Measurements from ENCODE around the gene OR4D6. TPM values are rescaled to one million over a fixed set of nuclear protein-coding genes. Genes with fewer than 3 reads are reported as not detected.

The OR4D6 gene
- total RNA-seq (2021) (not detected in 3 replicates), Bru-seq, nascent RNA (not detected)
- long read RNA-seq, experiment 1 = 0 reads
- long read RNA-seq, experiment 2 = 0 reads
- long read RNA-seq, experiment 3 = 0 reads

DNA sequence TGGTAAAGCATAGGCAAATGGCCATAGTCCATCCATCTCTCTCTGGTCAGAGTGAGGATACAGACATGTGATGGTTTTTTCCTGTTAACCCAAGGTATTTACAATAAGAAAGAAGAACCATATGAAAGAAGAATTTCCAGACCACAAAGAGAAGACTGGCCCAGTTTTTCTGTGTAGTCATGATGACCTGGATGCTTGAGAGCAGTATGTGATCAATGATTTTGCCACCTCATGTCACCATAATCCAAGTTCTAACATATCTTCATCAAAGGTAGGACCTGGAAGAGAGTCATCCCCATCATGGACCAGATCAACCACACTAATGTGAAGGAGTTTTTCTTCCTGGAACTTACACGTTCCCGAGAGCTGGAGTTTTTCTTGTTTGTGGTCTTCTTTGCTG, at the start of gene OR4D6:
TSS of gene OR4D6 (plus strand) at position 301 of the 400 bp plus-strand sequence. CDS start at position 301, 0 bp downstream.
- ATAC-seq = no peak
- Mint-ChIP-seq H3K27me3 (ENCODE audit: low read depth) (no peaks in the 10 kb centered on the region), H3K4me3 (no peak within 1 kb of the TSS), H3K9me3 (peaks cover 13% of the 10 kb centered on the region), H3K36me3 (no peaks in the 10 kb centered on the region), H3K4me1 (peaks cover 8% of the 10 kb centered on the region), H3K27ac (no peak within 1 kb of the TSS)
- CTCF ChIA-PET = no interaction called here
- TF ChIP-seq GRHL2 (CRISPR knock-in tag; IDR thresholded peaks at IDR 0.05; ENCODE audit: insufficient replicate concordance, severe bottlenecking) = no peak
- no peak for TF ChIP-seq PRRX2 (CRISPR knock-in tag; IDR thresholded peaks at IDR 0.05)
- TF ChIP-seq NR3C1 (CRISPR knock-in tag; conservative IDR thresholded peaks at IDR 0.05; ENCODE audit: low read depth) = no peak
- TF ChIP-seq, protein P1, sequence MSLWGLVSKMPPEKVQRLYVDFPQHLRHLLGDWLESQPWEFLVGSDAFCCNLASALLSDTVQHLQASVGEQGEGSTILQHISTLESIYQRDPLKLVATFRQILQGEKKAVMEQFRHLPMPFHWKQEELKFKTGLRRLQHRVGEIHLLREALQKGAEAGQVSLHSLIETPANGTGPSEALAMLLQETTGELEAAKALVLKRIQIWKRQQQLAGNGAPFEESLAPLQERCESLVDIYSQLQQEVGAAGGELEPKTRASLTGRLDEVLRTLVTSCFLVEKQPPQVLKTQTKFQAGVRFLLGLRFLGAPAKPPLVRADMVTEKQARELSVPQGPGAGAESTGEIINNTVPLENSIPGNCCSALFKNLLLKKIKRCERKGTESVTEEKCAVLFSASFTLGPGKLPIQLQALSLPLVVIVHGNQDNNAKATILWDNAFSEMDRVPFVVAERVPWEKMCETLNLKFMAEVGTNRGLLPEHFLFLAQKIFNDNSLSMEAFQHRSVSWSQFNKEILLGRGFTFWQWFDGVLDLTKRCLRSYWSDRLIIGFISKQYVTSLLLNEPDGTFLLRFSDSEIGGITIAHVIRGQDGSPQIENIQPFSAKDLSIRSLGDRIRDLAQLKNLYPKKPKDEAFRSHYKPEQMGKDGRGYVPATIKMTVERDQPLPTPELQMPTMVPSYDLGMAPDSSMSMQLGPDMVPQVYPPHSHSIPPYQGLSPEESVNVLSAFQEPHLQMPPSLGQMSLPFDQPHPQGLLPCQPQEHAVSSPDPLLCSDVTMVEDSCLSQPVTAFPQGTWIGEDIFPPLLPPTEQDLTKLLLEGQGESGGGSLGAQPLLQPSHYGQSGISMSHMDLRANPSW (CRISPR knock-in tag; conservative IDR thresholded peaks at IDR 0.05; ENCODE audit: low read depth) = no peak
- TF ChIP-seq, protein P2, sequence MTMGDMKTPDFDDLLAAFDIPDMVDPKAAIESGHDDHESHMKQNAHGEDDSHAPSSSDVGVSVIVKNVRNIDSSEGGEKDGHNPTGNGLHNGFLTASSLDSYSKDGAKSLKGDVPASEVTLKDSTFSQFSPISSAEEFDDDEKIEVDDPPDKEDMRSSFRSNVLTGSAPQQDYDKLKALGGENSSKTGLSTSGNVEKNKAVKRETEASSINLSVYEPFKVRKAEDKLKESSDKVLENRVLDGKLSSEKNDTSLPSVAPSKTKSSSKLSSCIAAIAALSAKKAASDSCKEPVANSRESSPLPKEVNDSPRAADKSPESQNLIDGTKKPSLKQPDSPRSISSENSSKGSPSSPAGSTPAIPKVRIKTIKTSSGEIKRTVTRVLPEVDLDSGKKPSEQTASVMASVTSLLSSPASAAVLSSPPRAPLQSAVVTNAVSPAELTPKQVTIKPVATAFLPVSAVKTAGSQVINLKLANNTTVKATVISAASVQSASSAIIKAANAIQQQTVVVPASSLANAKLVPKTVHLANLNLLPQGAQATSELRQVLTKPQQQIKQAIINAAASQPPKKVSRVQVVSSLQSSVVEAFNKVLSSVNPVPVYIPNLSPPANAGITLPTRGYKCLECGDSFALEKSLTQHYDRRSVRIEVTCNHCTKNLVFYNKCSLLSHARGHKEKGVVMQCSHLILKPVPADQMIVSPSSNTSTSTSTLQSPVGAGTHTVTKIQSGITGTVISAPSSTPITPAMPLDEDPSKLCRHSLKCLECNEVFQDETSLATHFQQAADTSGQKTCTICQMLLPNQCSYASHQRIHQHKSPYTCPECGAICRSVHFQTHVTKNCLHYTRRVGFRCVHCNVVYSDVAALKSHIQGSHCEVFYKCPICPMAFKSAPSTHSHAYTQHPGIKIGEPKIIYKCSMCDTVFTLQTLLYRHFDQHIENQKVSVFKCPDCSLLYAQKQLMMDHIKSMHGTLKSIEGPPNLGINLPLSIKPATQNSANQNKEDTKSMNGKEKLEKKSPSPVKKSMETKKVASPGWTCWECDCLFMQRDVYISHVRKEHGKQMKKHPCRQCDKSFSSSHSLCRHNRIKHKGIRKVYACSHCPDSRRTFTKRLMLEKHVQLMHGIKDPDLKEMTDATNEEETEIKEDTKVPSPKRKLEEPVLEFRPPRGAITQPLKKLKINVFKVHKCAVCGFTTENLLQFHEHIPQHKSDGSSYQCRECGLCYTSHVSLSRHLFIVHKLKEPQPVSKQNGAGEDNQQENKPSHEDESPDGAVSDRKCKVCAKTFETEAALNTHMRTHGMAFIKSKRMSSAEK (CRISPR knock-in tag; IDR thresholded peaks at IDR 0.05; ENCODE audit: borderline replicate concordance) = no peak
- no peak for TF ChIP-seq SOX15 (CRISPR knock-in tag; IDR thresholded peaks at IDR 0.05)
- no peak for TF ChIP-seq ZNF671 (CRISPR knock-in tag; IDR thresholded peaks at IDR 0.05)
- TF ChIP-seq ETV6 (CRISPR knock-in tag; IDR thresholded peaks at IDR 0.05) = no peak
- TF ChIP-seq, protein P3, sequence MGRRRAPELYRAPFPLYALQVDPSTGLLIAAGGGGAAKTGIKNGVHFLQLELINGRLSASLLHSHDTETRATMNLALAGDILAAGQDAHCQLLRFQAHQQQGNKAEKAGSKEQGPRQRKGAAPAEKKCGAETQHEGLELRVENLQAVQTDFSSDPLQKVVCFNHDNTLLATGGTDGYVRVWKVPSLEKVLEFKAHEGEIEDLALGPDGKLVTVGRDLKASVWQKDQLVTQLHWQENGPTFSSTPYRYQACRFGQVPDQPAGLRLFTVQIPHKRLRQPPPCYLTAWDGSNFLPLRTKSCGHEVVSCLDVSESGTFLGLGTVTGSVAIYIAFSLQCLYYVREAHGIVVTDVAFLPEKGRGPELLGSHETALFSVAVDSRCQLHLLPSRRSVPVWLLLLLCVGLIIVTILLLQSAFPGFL (CRISPR knock-in tag; IDR thresholded peaks at IDR 0.05; ENCODE audit: borderline replicate concordance) = no peak
- no peak for TF ChIP-seq CREB1 (CRISPR knock-in tag; IDR thresholded peaks at IDR 0.05)
- TF ChIP-seq ZNF138 (CRISPR knock-in tag; conservative IDR thresholded peaks at IDR 0.05) = no peak
- POLR2A ChIA-PET = no interaction called here
- no peak for DNase-seq (ENCODE audit: low spot score)

GRCh38 chr11:59413646-59414045, 43.1 kb upstream of the OR4D6 start:
- H3K27ac Mint-ChIP-seq = no peak overlapping the region
- DNase-seq (ENCODE audit: low spot score) = no peak
- no peak overlapping the region for H3K4me3 Mint-ChIP-seq
- no peaks in the 10 kb centered on the region for H3K27me3 Mint-ChIP-seq (ENCODE audit: low read depth)
- peaks cover 22% of the 10 kb centered on the region for H3K36me3 Mint-ChIP-seq
- no peaks in the 10 kb centered on the region for H3K4me1 Mint-ChIP-seq
- ChIA-PET CTCF (no interaction called here), POLR2A (no interaction called here)
- peaks cover 51% of the 10 kb centered on the region for H3K9me3 Mint-ChIP-seq
- no peak for ATAC-seq
- TF ChIP-seq CDX4 (CRISPR knock-in tag; IDR thresholded peaks at IDR 0.05; ENCODE audit: borderline replicate concordance) (no peak), JUN (CRISPR knock-in tag; IDR thresholded peaks at IDR 0.05) (no peak), CTCF (IDR thresholded peaks at IDR 0.05) (no peak), ZNF396 (CRISPR knock-in tag; IDR thresholded peaks at IDR 0.05; ENCODE audit: borderline replicate concordance) (no peak), ZBTB21 (CRISPR knock-in tag; IDR thresholded peaks at IDR 0.05; ENCODE audit: borderline replicate concordance) (no peak), TP53 (CRISPR knock-in tag; IDR thresholded peaks at IDR 0.05) (no peak), ELF4 (CRISPR knock-in tag; IDR thresholded peaks at IDR 0.05; ENCODE audit: low read depth) (no peak), NR3C1 (CRISPR knock-in tag; conservative IDR thresholded peaks at IDR 0.05; ENCODE audit: low read depth) (no peak), CREM (CRISPR knock-in tag; IDR thresholded peaks at IDR 0.05) (no peak)
- TF ChIP-seq, protein P4, sequence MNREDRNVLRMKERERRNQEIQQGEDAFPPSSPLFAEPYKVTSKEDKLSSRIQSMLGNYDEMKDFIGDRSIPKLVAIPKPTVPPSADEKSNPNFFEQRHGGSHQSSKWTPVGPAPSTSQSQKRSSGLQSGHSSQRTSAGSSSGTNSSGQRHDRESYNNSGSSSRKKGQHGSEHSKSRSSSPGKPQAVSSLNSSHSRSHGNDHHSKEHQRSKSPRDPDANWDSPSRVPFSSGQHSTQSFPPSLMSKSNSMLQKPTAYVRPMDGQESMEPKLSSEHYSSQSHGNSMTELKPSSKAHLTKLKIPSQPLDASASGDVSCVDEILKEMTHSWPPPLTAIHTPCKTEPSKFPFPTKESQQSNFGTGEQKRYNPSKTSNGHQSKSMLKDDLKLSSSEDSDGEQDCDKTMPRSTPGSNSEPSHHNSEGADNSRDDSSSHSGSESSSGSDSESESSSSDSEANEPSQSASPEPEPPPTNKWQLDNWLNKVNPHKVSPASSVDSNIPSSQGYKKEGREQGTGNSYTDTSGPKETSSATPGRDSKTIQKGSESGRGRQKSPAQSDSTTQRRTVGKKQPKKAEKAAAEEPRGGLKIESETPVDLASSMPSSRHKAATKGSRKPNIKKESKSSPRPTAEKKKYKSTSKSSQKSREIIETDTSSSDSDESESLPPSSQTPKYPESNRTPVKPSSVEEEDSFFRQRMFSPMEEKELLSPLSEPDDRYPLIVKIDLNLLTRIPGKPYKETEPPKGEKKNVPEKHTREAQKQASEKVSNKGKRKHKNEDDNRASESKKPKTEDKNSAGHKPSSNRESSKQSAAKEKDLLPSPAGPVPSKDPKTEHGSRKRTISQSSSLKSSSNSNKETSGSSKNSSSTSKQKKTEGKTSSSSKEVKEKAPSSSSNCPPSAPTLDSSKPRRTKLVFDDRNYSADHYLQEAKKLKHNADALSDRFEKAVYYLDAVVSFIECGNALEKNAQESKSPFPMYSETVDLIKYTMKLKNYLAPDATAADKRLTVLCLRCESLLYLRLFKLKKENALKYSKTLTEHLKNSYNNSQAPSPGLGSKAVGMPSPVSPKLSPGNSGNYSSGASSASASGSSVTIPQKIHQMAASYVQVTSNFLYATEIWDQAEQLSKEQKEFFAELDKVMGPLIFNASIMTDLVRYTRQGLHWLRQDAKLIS (CRISPR knock-in tag; IDR thresholded peaks at IDR 0.05; ENCODE audit: borderline replicate concordance) = no peak
